Measurements from ENCODE around the gene SARDH. TPM values are rescaled to one million over a fixed set of nuclear protein-coding genes. Genes with fewer than 3 reads are reported as not detected.

SARDH gene
- polyA plus RNA-seq, 1 donor = 4.5 TPM

DNA sequence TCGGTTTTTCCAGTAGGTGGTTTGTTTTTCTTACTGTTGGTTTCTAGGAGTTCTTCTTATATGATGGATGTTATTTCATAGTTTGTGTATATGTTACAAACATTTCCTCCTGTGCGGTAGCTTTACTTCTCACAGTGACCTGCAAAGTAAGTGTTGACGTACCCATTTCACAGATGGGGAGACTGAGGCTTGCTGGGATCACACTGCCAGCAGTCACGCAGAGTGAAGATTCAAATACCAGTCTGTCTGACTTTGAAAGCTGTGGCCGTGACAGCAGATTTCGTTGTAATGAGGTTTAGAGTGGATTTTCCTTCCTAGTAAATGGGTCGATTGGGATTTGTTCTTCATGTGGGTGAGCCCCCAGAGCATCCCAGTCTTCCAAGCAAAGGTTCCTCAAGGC is 89.0 kb downstream of the SARDH start:
- Histone ChIP-seq H3K9me3 (ENCODE audit: control insufficient read depth, low read depth, low read length) (no peaks in the 10 kb centered on the region), H3K27ac (ENCODE audit: low read length) (no peak overlapping the region), H3K4me1 (ENCODE audit: control insufficient read depth, insufficient read depth, low read length) (no peaks in the 10 kb centered on the region), H3K36me3 (ENCODE audit: control insufficient read depth, insufficient read depth, low read length) (no peaks in the 10 kb centered on the region), H3K27me3 (ENCODE audit: control insufficient read depth, insufficient read depth, low read length) (peaks cover 4% of the 10 kb centered on the region), H3K4me3 (ENCODE audit: low read length) (no peak overlapping the region)
- DNase-seq = no peak
- no CpG with 5 or more reads among the region's 7 CpGs for WGBS (ENCODE audit: insufficient coverage, low lambda C conversion rate)

DNA sequence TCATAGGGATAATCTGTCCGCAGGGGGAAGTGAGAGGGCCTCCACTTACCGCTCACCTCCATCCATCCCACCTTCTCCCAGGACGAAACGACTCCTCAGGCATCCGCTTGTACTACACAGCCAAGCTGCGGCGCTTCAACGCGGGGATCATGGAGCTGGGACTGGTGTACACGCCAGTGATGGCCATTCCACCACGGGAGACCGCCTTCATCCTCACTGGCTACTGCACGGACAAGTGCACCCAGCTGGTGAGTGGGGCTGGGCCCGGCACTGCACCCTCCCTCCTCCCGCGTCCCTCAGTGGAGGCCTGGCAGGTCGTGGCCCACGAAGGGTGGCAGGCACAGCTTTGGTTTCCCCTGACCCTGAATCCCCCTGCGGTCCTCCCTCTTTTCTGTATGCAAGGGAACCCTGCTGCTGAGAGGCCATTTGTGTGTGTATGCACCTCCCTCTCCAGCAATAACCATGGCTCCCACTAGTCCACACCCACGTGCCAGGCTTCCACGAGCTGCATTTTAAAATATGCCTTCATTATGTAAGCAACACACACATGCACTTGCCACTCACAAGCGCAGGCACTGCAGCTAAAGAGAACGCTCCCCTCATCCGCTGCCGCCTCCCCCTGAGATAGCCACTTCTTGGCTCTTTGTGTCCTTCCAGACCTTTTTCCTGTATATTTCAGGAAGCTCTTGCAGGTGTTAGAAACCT is 90.2 kb downstream of the SARDH start:
- Histone ChIP-seq H3K4me3 (ENCODE audit: low read length) (no peak overlapping the region), H3K27me3 (ENCODE audit: control insufficient read depth, insufficient read depth, low read length) (peaks cover 4% of the 10 kb centered on the region), H3K36me3 (ENCODE audit: control insufficient read depth, insufficient read depth, low read length) (no peaks in the 10 kb centered on the region), H3K4me1 (ENCODE audit: control insufficient read depth, insufficient read depth, low read length) (no peaks in the 10 kb centered on the region), H3K9me3 (ENCODE audit: control insufficient read depth, low read depth, low read length) (no peaks in the 10 kb centered on the region), H3K27ac (ENCODE audit: low read length) (no peak overlapping the region)
- DNase-seq = no peak
- WGBS (ENCODE audit: insufficient coverage, low lambda C conversion rate) = 90% methylated on average over 2 of the region's 25 CpGs

DNA sequence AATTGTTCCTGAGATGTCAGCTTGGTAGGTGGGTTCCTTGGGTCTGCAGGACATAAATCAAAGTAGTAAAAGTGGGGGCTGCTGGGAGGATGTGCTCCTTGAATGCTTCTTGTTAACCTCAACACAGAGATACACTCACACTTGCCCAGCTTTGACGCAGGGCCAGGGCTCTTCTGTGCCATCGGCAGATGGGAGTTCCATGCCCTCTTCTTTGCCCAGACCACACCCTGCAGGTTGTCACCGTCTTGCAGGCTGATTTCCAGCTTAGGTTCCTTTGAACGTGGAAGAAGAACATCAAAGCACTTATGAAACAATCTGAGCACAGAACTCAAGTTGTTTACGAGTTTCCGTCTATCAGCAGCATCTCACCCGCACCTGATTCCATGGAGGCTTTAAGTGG is 91.0 kb downstream of the SARDH start:
- H3K27me3 ChIP-seq (ENCODE audit: control insufficient read depth, insufficient read depth, low read length) = peaks cover 4% of the 10 kb centered on the region
- H3K4me3 ChIP-seq (ENCODE audit: low read length) = no peak overlapping the region
- H3K27ac ChIP-seq (ENCODE audit: low read length) = no peak overlapping the region
- no peaks in the 10 kb centered on the region for H3K9me3 ChIP-seq (ENCODE audit: control insufficient read depth, low read depth, low read length)
- no peaks in the 10 kb centered on the region for H3K36me3 ChIP-seq (ENCODE audit: control insufficient read depth, insufficient read depth, low read length)
- no peak for DNase-seq
- 60% methylated on average over 1 of the region's 7 CpGs for WGBS (ENCODE audit: insufficient coverage, low lambda C conversion rate)
- no peaks in the 10 kb centered on the region for H3K4me1 ChIP-seq (ENCODE audit: control insufficient read depth, insufficient read depth, low read length)

DNA sequence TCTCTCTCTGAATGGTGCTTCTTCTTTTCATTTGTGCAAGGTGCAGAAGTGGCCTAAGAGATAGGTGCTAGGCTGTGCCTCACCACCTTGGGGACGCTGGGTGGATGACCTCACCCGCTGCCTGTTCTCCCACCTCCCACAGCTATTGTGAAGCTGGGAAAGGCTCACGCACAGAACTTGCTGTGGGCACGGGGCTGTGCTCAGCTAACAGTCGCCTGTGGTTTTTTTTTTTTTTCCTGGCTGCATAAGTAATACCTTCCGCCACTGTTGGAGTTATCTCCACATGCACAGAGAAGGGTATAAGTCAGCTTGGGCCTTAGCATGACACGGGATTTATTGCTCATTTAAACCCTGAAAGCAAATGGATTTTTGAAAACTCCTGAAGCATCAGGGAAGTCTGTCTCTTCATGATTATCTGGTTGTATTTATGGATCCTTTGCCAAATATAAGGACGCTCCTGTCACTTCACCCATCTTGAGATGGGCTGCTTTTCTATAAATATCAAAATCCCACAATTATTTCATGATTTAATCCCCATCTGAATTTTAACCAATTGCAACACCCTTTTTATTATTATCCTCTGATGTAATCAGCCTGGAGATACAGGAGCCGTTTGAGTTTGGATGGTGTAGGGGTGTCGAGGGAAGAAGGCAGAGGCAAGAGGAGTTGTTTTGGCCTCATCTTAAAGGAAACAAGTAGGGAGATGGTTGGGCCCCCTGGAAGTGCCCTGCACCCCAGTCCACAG is 93.0 kb downstream of the SARDH start:
- no peaks in the 10 kb centered on the region for H3K4me1 ChIP-seq (ENCODE audit: control insufficient read depth, insufficient read depth, low read length)
- 88% methylated on average over 1 of the region's 10 CpGs for WGBS (ENCODE audit: insufficient coverage, low lambda C conversion rate)
- H3K27ac ChIP-seq (ENCODE audit: low read length) = no peak overlapping the region
- H3K27me3 ChIP-seq (ENCODE audit: control insufficient read depth, insufficient read depth, low read length) = peaks cover 4% of the 10 kb centered on the region
- no peaks in the 10 kb centered on the region for H3K9me3 ChIP-seq (ENCODE audit: control insufficient read depth, low read depth, low read length)
- no peak overlapping the region for H3K4me3 ChIP-seq (ENCODE audit: low read length)
- no peaks in the 10 kb centered on the region for H3K36me3 ChIP-seq (ENCODE audit: control insufficient read depth, insufficient read depth, low read length)
- DNase-seq = no peak

DNA sequence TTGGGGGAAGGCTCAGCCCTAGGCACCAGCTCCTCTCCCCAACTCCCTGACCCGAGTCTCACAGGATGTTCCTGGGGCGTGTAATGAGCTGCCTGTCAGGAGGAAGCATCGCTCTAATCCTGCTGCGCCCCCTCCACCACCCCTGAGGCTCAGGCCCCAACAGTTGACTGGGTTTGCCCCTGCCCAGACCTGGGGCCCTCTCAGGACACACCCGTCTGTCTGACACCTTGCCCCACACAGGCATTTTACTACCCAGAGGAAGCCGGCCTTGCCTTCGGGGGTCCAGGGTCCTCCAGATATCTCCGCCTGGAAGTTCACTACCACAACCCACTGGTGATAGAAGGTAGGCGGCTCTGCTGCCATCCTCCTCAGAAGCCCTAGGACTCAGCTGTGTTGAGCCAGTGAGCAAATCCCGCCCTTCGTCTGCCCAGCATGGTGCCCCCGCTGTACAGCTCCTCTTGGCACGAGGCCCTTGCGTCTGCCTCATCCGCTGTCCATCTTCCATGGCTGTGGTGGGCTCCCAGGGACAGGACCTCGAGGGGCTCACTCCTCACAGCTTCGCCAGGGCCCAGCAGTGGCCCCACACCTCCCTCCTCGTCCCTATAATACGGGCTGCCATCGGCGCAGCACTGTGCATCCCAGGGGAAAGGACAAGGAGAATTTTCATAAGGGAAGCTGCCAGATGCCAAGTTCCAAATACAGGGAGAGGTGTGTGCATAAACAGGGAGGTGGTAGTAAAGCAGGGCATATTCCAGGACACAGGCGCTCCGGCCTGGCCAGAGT is 94.0 kb downstream of the SARDH start:
- H3K4me1 ChIP-seq (ENCODE audit: control insufficient read depth, insufficient read depth, low read length) = no peaks in the 10 kb centered on the region
- no peak for DNase-seq
- WGBS (ENCODE audit: insufficient coverage, low lambda C conversion rate) = no CpG with 5 or more reads among the region's 23 CpGs
- no peaks in the 10 kb centered on the region for H3K27me3 ChIP-seq (ENCODE audit: control insufficient read depth, insufficient read depth, low read length)
- no peak overlapping the region for H3K4me3 ChIP-seq (ENCODE audit: low read length)
- no peaks in the 10 kb centered on the region for H3K36me3 ChIP-seq (ENCODE audit: control insufficient read depth, insufficient read depth, low read length)
- no peak overlapping the region for H3K27ac ChIP-seq (ENCODE audit: low read length)
- H3K9me3 ChIP-seq (ENCODE audit: control insufficient read depth, low read depth, low read length) = no peaks in the 10 kb centered on the region

DNA sequence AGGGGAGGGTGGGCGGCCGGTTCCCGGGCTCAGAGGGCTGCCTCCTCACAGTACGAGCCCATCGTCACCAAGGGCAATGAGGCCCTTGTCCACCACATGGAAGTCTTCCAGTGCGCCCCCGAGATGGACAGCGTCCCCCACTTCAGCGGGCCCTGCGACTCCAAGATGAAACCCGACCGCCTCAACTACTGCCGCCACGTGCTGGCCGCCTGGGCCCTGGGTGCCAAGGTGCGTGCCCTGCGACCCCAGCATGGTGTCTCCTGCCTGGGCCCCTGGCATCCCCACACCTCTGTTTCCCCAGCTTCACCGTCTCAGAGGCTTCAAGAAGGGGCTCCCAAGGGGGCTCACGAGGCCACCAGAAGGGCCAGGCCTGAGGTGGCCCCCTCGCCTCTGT is 94.8 kb downstream of the SARDH start:
- H3K4me3 ChIP-seq (ENCODE audit: low read length) = no peak overlapping the region
- H3K36me3 ChIP-seq (ENCODE audit: control insufficient read depth, insufficient read depth, low read length) = no peaks in the 10 kb centered on the region
- no peaks in the 10 kb centered on the region for H3K4me1 ChIP-seq (ENCODE audit: control insufficient read depth, insufficient read depth, low read length)
- WGBS (ENCODE audit: insufficient coverage, low lambda C conversion rate) = no CpG with 5 or more reads among the region's 20 CpGs
- no peak for DNase-seq
- H3K27ac ChIP-seq (ENCODE audit: low read length) = no peak overlapping the region
- H3K27me3 ChIP-seq (ENCODE audit: control insufficient read depth, insufficient read depth, low read length) = no peaks in the 10 kb centered on the region
- H3K9me3 ChIP-seq (ENCODE audit: control insufficient read depth, low read depth, low read length) = no peaks in the 10 kb centered on the region

DNA sequence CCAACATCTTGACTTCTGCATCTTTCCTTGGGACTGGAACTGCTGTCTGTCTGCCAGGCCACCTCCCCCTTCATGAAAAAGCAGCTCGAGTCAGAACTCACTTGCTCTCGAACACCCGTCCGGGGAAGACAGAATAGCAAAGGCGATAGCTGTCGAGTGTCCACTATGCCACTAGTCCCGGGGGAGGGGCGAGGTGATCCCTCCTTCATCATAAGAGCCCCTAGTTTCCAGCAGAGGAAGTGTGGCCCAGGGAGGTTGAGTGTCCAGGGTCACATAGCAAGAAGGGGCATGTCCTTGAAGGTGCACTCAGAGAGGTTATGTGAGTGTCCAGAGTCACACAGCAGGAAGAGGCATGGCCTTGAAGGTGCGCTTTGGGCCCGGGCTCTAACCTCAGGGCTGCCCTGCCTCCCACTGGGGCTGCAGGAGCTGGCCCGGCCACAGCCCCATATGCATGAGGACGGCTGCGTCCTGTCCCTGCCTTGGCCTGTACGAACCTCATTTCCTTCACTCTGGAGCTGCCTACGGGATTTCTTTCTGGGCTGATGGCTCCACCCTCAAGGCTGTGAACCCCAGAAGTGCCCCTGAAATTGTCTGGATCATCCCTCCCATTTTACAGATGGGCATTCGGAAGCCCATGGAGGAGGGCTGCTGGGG is 95.3 kb downstream of the SARDH start:
- Histone ChIP-seq H3K27ac (ENCODE audit: low read length) (no peak overlapping the region), H3K27me3 (ENCODE audit: control insufficient read depth, insufficient read depth, low read length) (peaks cover under 1% of the 10 kb centered on the region), H3K9me3 (ENCODE audit: control insufficient read depth, low read depth, low read length) (no peaks in the 10 kb centered on the region), H3K4me1 (ENCODE audit: control insufficient read depth, insufficient read depth, low read length) (no peaks in the 10 kb centered on the region), H3K36me3 (ENCODE audit: control insufficient read depth, insufficient read depth, low read length) (no peaks in the 10 kb centered on the region), H3K4me3 (ENCODE audit: low read length) (no peak overlapping the region)
- DNase-seq = no peak
- WGBS (ENCODE audit: insufficient coverage, low lambda C conversion rate) = no CpG with 5 or more reads among the region's 16 CpGs

DNA sequence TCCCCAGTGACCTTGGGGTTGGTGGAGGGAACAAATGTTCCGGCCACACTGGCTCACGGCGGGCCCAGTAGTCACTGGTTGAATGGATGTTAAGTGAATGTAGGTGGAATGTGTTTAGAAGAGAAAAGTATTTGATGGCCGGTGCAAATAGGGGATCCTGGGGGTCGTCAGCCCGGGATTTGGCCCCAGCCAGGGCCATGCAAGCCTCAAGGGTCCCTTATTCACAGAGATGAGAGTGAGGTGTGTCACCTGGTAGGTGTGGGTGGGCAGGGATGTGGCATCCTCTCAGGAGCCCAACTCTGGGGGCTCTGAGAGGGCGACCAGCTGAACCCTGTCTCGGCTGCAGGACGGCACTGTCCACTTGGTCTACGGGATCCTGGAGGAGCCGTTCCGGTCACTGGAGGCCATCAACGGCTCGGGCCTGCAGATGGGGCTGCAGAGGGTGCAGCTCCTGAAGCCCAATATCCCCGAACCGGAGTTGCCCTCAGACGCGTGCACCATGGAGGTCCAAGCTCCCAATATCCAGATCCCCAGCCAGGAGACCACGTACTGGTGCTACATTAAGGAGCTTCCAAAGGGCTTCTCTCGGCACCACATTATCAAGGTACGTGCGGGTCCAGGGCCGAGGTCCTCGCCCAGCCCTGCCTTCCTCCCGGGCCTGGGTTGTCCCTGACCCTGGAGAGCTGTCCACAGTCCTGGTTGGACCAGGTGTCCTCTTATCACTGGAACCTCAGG is 96.1 kb downstream of the SARDH start:
- Histone ChIP-seq H3K4me1 (ENCODE audit: control insufficient read depth, insufficient read depth, low read length) (no peaks in the 10 kb centered on the region), H3K27me3 (ENCODE audit: control insufficient read depth, insufficient read depth, low read length) (peaks cover 3% of the 10 kb centered on the region), H3K27ac (ENCODE audit: low read length) (no peak overlapping the region), H3K36me3 (ENCODE audit: control insufficient read depth, insufficient read depth, low read length) (no peaks in the 10 kb centered on the region), H3K4me3 (ENCODE audit: low read length) (no peak overlapping the region), H3K9me3 (ENCODE audit: control insufficient read depth, low read depth, low read length) (no peaks in the 10 kb centered on the region)
- WGBS (ENCODE audit: insufficient coverage, low lambda C conversion rate) = no CpG with 5 or more reads among the region's 25 CpGs
- DNase-seq = no peak

DNA sequence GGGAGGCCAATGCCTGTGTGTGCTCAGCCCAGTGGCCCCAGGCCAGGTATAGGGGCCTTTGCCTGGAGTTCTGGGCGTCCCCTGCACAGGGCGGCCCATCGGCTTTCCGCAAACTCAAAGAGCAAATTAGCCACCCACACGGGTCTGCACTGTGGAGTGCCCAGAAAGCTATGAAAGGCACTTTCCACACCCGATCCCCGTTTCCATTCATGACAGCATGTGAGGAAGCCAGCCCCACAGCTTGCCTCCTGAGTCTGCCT is 96.8 kb downstream of the SARDH start:
- WGBS (ENCODE audit: insufficient coverage, low lambda C conversion rate) = no CpG with 5 or more reads among the region's 7 CpGs
- H3K27ac ChIP-seq (ENCODE audit: low read length) = no peak overlapping the region

More for the DNA sequence above, 96.8 kb downstream of the SARDH start:
- DNase-seq = no peak
- H3K27me3 ChIP-seq (ENCODE audit: control insufficient read depth, insufficient read depth, low read length) = peaks cover 3% of the 10 kb centered on the region
- H3K4me1 ChIP-seq (ENCODE audit: control insufficient read depth, insufficient read depth, low read length) = no peaks in the 10 kb centered on the region
- no peaks in the 10 kb centered on the region for H3K36me3 ChIP-seq (ENCODE audit: control insufficient read depth, insufficient read depth, low read length)
- no peaks in the 10 kb centered on the region for H3K9me3 ChIP-seq (ENCODE audit: control insufficient read depth, low read depth, low read length)
- H3K4me3 ChIP-seq (ENCODE audit: low read length) = no peak overlapping the region
